HS-27A (cell line): Measurements from ENCODE around the gene PHF21A.
"Not testable (repeated sequence)": the region's sequence is repeated elsewhere in the genome, so short reads cannot be mapped to it uniquely, and the experiment has no call there.

Source experiments
- DNase-seq: peaks from one replicate; pipeline ENCODE4 v3.0.0-alpha.2; 2012; ENCODE audit warnings: low read depth, missing footprints

The PHF21A gene

DNA sequence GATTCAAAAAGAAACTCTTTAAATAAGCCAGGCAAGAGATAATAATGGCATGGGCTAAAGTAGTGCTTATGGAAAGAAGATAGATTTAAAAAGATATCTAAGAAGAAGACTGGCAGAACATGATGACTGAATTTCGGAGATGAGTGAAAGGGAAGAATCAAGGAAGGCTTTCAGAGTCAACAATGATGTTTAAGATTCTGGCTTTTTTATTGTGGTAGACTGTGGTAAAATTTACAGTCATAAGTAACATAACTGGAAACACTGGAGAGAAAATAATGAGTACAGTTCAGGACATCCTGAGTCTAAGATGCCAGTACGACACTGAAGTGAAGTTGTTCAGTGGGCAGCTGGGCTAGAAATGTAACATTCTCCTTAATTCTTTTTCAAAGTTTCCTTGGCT lies 85.2 kb downstream of the PHF21A start:
- no peak for DNase-seq

DNA sequence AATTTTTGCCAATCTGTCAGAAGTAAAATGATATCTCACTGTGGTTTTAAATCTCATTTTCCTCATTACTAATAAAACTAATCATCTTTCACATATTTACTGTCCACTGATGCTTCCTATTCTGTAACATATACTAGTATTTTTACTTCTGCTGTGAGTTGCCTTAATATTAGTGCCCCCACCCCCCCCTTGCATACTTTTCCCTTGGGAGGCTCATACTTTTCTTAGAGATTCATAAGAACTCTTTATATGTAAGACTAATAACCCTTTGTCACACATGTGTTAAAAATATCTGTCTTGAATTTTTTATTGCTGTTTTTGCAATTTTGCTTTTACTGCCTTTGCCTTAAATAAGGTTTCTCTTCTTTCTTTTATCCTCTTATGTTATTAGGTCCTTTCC lies 87.2 kb downstream of the PHF21A start:
- no peak for DNase-seq

- DNase-seq: no peak
These were observed 94.5 kb downstream of the PHF21A start for GRCh38 chr11:46026606-46027293.

- no peak for DNase-seq
These were observed 101.1 kb downstream of the PHF21A start for GRCh38 chr11:46020084-46020599.

GRCh38 chr11:46018651-46019050 lies 102.6 kb downstream of the PHF21A start:
- DNase-seq: no peak

- no peak for DNase-seq
These were observed 103.9 kb downstream of the PHF21A start for GRCh38 chr11:46017341-46017740.

DNA sequence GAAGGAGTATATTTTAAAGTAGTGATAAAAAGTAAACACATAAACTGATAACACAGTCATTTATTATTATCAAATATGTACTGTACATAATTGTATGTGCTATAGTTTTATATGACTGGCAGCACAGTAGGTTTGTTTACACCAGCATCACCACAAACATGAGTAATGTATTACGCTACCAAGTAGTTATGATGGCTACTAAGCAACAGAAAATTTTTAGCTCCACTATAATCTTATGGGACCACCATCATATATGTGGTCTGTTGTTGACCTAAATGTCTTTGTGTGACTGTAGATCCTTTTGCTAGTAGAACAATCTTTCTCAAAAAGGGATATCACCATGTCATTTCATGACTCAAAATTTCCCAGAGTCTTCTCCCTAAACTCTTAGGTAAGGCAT lies 105.3 kb downstream of the PHF21A start:
- no peak for DNase-seq

DNA sequence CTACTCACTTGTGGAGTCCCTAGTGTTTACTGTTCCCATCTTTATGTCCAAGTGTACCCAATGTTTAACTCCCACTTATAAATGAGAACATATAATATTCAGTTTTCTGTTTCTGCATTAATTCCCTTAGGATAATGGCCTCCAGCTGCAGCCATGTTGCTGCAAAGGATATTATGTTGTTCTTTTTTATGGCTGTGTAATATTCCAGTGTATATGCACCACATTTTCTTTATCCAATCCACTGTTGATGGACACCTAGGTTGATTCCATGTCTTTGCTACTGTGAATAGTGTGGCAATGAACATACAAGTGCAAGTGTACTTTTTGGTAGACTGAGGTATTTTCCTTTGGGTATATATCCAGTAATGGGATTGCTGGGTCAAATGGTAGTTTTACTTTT lies 107.1 kb downstream of the PHF21A start:
- DNase-seq: not testable (repeated sequence)

- no peak for DNase-seq
These were observed 109.1 kb downstream of the PHF21A start for GRCh38 chr11:46012185-46012584.

GRCh38 chr11:46010100-46010499 lies 111.2 kb downstream of the PHF21A start:
- no peak for DNase-seq

DNA sequence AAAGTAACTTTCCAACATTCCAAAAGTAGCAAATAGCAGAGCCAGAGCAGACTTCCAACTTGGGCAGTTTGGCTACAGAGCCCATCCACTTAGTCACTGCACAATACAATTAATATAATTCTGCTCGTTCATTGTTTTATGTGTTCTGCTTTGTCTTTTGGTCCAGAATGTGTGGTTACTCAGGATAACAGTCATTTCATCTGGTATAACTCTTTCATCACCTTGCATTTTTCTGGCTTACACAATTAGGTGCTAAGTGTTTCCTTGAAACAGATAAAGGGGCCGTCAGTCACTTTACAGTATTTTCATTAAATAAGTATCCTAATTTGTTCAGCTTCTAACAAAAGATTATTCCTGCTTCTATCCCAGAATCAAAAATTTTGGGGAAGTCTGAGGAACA lies 111.6 kb downstream of the PHF21A start:
- DNase-seq: no peak

DNA sequence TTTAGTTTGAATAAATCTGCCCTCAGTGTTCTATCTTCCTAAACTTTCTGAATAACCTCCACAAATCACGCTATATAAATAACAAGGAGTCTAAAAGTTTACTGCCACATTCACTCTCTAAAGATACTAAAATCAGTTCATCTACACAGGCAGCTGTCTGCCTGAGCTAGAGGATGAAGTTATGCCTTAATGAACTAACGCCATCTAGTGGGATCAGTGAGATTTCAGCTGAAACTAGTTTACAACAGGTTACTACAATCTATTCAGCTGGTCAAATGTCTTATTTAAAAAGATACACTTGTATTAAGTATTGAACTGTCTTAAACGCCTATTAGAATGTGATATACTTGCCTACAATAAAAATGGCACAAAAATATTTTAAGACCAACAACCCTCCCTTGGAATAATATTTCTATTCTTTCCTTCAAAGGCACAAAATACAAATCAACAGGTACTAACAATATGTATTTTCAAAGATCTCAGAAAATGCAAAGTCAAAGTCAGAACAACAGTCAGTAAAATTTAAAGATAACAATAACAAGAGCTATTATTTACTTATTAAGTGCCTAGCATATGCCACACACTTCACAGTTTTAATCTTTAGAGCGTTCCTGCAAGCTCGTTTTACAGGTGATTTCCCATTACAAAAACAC lies 114.7 kb downstream of the PHF21A start:
- peak; percentile 51 for DNase-seq

- DNase-seq: no peak
These were observed 117.7 kb downstream of the PHF21A start for GRCh38 chr11:46003572-46003971.

DNA sequence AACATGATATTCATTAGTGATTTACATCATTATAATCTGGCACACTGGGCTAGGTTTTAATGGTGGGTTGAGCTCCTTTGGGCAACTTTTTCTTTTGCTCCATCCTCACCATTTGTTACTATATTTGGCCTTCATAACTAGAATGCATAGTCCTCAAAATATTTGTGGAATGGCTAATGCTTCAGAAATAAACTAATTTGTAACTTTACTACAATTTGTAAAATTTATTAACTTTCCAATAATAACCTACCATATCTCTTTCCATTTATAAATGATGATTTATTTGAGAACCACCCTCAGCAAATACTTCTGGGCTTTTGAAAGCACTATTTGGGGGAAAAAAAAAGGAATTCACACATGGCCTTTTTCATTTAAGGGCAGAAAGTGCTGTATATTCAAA lies 119.1 kb downstream of the PHF21A start:
- DNase-seq: no peak

DNA sequence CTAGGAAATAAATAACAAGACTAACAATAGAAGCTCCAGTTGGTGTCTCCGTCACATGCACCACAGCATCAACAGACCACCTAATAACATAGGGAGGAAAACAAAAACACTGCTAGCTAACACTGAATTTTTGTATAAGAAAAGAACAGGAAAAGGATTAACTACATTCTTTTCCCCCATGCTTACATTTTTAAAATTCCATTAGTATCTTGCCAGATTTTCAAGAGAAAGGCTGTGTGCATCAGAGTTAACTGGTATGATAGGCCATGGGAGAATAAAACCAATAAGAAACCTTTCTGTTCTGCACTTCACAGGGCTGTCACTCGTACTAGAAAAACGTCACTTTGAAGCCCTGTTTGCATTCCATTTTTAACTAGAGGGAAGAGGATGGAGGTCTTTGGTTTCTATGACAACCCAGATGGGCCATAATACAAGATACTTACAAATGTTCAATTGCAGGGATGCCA lies 119.8 kb downstream of the PHF21A start:
- DNase-seq: peak; percentile 48

DNA sequence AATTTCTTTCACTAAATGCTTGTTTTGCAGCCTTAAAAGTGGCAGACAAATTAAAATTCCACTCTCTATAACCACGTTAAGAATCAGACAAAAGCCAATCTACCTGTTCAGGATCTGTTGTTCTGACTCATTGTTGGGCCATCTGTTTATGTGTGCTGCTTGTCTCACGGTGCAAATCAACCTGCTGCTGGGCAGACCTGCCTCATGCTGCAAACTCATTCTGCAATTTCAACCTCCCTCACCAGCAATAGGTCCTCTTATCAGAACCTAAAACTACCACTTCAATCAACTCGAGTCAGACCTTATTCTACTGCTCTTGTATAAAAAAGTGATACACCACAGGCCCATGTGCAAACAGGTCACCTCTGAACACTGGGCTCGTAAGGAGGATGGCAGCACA lies 123.7 kb downstream of the PHF21A start:
- DNase-seq: no peak

- no peak for DNase-seq
These were observed 125.9 kb downstream of the PHF21A start for GRCh38 chr11:45995342-45995734.

DNA sequence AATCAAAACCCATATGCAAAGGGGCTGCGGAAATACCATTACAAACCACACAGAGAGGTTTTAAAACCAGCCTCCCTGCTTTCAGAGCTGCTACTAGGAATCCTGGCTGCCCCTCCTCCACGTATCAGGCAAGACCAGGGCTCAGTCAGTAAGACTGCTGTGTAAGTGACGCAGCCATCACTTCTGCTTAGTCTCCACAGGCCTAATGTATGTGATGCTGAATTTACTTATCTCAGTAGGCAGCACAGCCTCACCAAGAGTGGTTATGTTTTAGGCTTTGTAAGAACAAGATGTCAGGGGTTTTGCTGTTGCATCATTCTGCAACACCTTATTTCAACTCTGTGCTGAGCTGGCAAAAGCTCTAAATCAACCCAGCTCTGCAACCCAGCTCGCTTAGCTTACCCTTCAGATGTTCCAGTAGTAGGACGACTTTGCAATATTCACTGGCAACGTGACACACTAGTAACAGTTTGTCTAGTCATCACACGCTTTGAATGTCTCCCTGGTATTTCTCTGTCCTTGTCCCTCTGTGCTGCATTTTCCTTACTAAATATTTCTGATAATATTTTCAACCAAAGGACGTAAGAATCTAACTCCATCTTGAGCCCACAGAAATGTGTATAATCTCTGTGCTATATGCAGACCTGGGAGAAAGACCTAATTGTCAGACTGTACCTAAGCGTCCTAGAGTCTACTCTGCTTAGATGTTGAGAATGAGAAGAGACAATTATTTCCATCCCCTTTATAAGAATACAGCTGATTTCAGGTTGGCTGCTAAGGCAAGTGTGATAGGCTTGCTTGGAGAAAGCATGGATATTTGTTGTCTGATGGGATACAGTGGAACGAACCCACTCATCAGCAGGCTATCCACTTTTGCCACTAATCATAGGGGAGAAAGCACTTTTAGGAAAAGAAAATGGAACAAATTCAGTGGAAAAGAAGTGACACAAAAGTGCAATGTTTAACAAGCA lies 126.6 kb downstream of the PHF21A start:
- no peak for DNase-seq

- no peak for DNase-seq
These were observed 127.7 kb downstream of the PHF21A start for GRCh38 chr11:45993531-45994001.

- DNase-seq: no peak
These were observed 132.3 kb downstream of the PHF21A start for GRCh38 chr11:45988921-45989320.

GRCh38 chr11:45985212-45985611 lies 136.0 kb downstream of the PHF21A start:
- DNase-seq: no peak

- no peak for DNase-seq
These were observed 137.1 kb downstream of the PHF21A start for GRCh38 chr11:45984192-45984591.
